Measurements from ENCODE around the gene DCBLD1. TPM values are rescaled to one million over a fixed set of nuclear protein-coding genes. Genes with fewer than 3 reads are reported as not detected.

The DCBLD1 gene
- total RNA-seq, 1 experiment from 2014 or later, result 11.2 TPM

DNA sequence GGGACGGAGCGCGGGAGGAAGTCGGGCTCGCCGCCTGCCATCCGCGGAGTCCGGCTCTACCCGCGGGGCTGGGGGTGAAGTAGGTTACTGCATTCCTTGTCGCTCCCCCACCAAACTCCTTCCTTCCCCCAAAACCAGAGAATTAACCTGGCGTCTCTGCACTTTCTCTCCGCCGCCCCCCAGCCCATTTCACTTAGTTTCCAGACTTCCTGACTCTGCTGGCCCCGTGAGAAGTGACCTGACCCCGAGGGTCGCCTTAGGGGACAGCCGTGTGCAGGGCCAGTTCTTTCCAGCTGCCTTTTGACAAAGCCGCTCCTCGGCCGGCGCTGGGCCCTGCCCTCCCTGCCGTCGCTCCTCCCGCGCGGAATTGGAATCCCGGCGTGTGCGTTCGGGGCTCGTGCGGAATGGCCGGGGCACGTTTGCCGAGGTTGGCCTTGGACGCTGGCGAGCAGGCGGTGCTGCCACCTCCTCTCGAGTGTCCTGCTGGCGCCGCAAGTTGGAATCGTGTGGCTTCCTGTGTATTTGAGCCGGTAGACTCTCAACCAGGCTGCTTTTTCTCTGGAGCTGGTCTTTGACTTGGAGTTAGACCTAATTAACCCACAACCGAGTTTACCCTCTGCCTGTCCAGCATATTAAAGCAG lies 650 bp downstream of the DCBLD1 start (continued):
- TF ChIP-seq, protein P1, sequence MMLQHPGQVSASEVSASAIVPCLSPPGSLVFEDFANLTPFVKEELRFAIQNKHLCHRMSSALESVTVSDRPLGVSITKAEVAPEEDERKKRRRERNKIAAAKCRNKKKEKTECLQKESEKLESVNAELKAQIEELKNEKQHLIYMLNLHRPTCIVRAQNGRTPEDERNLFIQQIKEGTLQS (CRISPR knock-in tag; conservative IDR thresholded peaks at IDR 0.05), result no peak
- TF ChIP-seq ZNF138 (CRISPR knock-in tag; conservative IDR thresholded peaks at IDR 0.05) (no peak), ATF1 (CRISPR knock-in tag; IDR thresholded peaks at IDR 0.05) (no peak), ESRRA (CRISPR knock-in tag; IDR thresholded peaks at IDR 0.05; ENCODE audit: borderline replicate concordance) (no peak), KAT7 (CRISPR knock-in tag; IDR thresholded peaks at IDR 0.05; ENCODE audit: borderline replicate concordance) (no peak), NFATC4 (CRISPR knock-in tag; IDR thresholded peaks at IDR 0.05) (no peak), ZNF416 (CRISPR knock-in tag; IDR thresholded peaks at IDR 0.05) (no peak), TCF7 (CRISPR knock-in tag; IDR thresholded peaks at IDR 0.05; ENCODE audit: low read depth) (no peak), TEAD1 (CRISPR knock-in tag; IDR thresholded peaks at IDR 0.05) (no peak), ZNF121 (CRISPR knock-in tag; IDR thresholded peaks at IDR 0.05) (no peak), RORB (CRISPR knock-in tag; IDR thresholded peaks at IDR 0.05) (no peak), HMGA2 (CRISPR knock-in tag; IDR thresholded peaks at IDR 0.05) (no peak), MYBL2 (CRISPR knock-in tag; IDR thresholded peaks at IDR 0.05) (0 out of 2 replicates have a peak, but pooled peaks have one; percentile 50), NFE2L1 (CRISPR knock-in tag; IDR thresholded peaks at IDR 0.05) (no peak), ZNF263 (CRISPR knock-in tag; IDR thresholded peaks at IDR 0.05; ENCODE audit: low read depth) (0 out of 2 replicates have a peak, but pooled peaks have one; percentile 36), ZNF396 (CRISPR knock-in tag; IDR thresholded peaks at IDR 0.05; ENCODE audit: borderline replicate concordance) (no peak)
- TF ChIP-seq, protein P2, sequence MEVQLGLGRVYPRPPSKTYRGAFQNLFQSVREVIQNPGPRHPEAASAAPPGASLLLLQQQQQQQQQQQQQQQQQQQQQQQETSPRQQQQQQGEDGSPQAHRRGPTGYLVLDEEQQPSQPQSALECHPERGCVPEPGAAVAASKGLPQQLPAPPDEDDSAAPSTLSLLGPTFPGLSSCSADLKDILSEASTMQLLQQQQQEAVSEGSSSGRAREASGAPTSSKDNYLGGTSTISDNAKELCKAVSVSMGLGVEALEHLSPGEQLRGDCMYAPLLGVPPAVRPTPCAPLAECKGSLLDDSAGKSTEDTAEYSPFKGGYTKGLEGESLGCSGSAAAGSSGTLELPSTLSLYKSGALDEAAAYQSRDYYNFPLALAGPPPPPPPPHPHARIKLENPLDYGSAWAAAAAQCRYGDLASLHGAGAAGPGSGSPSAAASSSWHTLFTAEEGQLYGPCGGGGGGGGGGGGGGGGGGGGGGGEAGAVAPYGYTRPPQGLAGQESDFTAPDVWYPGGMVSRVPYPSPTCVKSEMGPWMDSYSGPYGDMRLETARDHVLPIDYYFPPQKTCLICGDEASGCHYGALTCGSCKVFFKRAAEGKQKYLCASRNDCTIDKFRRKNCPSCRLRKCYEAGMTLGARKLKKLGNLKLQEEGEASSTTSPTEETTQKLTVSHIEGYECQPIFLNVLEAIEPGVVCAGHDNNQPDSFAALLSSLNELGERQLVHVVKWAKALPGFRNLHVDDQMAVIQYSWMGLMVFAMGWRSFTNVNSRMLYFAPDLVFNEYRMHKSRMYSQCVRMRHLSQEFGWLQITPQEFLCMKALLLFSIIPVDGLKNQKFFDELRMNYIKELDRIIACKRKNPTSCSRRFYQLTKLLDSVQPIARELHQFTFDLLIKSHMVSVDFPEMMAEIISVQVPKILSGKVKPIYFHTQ (CRISPR knock-in tag; IDR thresholded peaks at IDR 0.05), result no peak
- TF ChIP-seq, protein P3, sequence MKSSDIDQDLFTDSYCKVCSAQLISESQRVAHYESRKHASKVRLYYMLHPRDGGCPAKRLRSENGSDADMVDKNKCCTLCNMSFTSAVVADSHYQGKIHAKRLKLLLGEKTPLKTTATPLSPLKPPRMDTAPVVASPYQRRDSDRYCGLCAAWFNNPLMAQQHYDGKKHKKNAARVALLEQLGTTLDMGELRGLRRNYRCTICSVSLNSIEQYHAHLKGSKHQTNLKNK (CRISPR knock-in tag; IDR thresholded peaks at IDR 0.05), result no peak
- TF ChIP-seq, protein P4, sequence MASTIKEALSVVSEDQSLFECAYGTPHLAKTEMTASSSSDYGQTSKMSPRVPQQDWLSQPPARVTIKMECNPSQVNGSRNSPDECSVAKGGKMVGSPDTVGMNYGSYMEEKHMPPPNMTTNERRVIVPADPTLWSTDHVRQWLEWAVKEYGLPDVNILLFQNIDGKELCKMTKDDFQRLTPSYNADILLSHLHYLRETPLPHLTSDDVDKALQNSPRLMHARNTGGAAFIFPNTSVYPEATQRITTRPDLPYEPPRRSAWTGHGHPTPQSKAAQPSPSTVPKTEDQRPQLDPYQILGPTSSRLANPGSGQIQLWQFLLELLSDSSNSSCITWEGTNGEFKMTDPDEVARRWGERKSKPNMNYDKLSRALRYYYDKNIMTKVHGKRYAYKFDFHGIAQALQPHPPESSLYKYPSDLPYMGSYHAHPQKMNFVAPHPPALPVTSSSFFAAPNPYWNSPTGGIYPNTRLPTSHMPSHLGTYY (CRISPR knock-in tag; IDR thresholded peaks at IDR 0.05), result no peak
- TF ChIP-seq, protein P5, sequence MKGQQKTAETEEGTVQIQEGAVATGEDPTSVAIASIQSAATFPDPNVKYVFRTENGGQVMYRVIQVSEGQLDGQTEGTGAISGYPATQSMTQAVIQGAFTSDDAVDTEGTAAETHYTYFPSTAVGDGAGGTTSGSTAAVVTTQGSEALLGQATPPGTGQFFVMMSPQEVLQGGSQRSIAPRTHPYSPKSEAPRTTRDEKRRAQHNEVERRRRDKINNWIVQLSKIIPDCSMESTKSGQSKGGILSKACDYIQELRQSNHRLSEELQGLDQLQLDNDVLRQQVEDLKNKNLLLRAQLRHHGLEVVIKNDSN (CRISPR knock-in tag; IDR thresholded peaks at IDR 0.05), result 0 out of 2 replicates have a peak, but pooled peaks have one; percentile 24
- TF ChIP-seq, protein P6, sequence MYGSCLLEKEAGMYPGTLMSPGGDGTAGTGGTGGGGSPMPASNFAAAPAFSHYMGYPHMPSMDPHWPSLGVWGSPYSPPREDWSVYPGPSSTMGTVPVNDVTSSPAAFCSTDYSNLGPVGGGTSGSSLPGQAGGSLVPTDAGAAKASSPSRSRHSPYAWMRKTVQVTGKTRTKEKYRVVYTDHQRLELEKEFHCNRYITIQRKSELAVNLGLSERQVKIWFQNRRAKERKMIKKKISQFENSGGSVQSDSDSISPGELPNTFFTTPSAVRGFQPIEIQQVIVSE (CRISPR knock-in tag; IDR thresholded peaks at IDR 0.05; ENCODE audit: borderline replicate concordance), result no peak
- TF ChIP-seq, protein P7, sequence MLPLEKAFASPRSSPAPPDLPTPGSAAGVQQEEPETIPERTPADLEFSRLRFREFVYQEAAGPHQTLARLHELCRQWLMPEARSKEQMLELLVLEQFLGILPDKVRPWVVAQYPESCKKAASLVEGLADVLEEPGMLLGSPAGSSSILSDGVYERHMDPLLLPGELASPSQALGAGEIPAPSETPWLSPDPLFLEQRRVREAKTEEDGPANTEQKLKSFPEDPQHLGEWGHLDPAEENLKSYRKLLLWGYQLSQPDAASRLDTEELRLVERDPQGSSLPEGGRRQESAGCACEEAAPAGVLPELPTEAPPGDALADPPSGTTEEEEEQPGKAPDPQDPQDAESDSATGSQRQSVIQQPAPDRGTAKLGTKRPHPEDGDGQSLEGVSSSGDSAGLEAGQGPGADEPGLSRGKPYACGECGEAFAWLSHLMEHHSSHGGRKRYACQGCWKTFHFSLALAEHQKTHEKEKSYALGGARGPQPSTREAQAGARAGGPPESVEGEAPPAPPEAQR (CRISPR knock-in tag; IDR thresholded peaks at IDR 0.05), result no peak
- TF ChIP-seq, protein P8, sequence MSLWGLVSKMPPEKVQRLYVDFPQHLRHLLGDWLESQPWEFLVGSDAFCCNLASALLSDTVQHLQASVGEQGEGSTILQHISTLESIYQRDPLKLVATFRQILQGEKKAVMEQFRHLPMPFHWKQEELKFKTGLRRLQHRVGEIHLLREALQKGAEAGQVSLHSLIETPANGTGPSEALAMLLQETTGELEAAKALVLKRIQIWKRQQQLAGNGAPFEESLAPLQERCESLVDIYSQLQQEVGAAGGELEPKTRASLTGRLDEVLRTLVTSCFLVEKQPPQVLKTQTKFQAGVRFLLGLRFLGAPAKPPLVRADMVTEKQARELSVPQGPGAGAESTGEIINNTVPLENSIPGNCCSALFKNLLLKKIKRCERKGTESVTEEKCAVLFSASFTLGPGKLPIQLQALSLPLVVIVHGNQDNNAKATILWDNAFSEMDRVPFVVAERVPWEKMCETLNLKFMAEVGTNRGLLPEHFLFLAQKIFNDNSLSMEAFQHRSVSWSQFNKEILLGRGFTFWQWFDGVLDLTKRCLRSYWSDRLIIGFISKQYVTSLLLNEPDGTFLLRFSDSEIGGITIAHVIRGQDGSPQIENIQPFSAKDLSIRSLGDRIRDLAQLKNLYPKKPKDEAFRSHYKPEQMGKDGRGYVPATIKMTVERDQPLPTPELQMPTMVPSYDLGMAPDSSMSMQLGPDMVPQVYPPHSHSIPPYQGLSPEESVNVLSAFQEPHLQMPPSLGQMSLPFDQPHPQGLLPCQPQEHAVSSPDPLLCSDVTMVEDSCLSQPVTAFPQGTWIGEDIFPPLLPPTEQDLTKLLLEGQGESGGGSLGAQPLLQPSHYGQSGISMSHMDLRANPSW (CRISPR knock-in tag; conservative IDR thresholded peaks at IDR 0.05; ENCODE audit: low read depth), result no peak
- TF ChIP-seq, protein P9, sequence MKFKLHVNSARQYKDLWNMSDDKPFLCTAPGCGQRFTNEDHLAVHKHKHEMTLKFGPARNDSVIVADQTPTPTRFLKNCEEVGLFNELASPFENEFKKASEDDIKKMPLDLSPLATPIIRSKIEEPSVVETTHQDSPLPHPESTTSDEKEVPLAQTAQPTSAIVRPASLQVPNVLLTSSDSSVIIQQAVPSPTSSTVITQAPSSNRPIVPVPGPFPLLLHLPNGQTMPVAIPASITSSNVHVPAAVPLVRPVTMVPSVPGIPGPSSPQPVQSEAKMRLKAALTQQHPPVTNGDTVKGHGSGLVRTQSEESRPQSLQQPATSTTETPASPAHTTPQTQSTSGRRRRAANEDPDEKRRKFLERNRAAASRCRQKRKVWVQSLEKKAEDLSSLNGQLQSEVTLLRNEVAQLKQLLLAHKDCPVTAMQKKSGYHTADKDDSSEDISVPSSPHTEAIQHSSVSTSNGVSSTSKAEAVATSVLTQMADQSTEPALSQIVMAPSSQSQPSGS (CRISPR knock-in tag; IDR thresholded peaks at IDR 0.05; ENCODE audit: borderline replicate concordance, low read depth), result no peak
- TF ChIP-seq, protein P10, sequence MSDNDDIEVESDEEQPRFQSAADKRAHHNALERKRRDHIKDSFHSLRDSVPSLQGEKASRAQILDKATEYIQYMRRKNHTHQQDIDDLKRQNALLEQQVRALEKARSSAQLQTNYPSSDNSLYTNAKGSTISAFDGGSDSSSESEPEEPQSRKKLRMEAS (CRISPR knock-in tag; IDR thresholded peaks at IDR 0.05), result peak; percentile 84
- TF ChIP-seq, protein P11, sequence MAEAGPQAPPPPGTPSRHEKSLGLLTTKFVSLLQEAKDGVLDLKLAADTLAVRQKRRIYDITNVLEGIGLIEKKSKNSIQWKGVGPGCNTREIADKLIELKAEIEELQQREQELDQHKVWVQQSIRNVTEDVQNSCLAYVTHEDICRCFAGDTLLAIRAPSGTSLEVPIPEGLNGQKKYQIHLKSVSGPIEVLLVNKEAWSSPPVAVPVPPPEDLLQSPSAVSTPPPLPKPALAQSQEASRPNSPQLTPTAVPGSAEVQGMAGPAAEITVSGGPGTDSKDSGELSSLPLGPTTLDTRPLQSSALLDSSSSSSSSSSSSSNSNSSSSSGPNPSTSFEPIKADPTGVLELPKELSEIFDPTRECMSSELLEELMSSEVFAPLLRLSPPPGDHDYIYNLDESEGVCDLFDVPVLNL (CRISPR knock-in tag; IDR thresholded peaks at IDR 0.05; ENCODE audit: borderline replicate concordance, low read depth), result no peak
